ENCODE measurements around the gene ARID3C.

DNA sequence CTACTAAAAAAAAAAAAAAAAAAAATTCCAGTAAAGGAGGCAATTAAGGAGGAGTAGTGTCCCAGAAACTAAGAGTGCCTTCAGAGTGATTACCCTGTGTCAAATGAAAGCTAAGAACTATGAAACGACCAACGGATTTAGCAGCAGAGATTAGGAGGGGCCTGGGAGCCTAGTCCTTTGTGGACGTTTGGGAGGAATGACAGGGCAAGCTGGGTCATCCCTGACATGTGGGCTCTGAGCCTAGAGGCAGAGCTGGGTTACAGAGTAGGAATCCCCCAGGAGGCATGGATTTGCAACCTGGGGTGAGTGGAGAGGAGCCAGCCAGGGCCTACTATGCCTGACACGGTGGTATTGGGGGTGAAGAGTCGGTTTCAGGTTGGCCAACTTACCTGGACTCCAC is 4.3 kb upstream of the ARID3C start:
- TF ChIP-seq, protein P1, sequence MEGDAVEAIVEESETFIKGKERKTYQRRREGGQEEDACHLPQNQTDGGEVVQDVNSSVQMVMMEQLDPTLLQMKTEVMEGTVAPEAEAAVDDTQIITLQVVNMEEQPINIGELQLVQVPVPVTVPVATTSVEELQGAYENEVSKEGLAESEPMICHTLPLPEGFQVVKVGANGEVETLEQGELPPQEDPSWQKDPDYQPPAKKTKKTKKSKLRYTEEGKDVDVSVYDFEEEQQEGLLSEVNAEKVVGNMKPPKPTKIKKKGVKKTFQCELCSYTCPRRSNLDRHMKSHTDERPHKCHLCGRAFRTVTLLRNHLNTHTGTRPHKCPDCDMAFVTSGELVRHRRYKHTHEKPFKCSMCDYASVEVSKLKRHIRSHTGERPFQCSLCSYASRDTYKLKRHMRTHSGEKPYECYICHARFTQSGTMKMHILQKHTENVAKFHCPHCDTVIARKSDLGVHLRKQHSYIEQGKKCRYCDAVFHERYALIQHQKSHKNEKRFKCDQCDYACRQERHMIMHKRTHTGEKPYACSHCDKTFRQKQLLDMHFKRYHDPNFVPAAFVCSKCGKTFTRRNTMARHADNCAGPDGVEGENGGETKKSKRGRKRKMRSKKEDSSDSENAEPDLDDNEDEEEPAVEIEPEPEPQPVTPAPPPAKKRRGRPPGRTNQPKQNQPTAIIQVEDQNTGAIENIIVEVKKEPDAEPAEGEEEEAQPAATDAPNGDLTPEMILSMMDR (IDR thresholded peaks at IDR 0.05), result no peak
- no peak for TF ChIP-seq POLR2A (IDR thresholded peaks at IDR 0.05)
